ENCODE results near the gene DNMT1. TPM values are rescaled to one million over a fixed set of nuclear protein-coding genes. Genes with fewer than 3 reads are reported as not detected.

DNMT1 gene
- total RNA-seq, 1 experiment from 2014 or later: 133 TPM

DNA sequence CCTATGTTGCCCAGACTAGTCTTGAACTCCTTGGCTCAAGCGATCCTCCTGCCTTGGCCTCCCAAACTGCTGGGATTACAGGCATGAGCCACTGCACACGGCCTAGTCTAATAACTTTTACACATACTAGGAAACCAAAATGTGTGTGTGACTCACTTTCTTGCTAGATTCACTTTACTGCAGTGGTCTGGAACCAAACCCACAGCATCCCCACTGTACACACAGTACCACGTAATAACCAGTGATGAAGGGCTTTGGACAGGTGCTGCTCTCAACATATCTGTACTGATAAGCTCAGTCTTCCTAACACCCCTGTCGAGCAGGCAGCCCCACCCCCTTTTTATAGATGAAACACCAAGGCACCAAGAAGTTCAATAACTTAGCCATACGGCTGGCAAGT, 5.1 kb downstream of the DNMT1 start:
- Mint-ChIP-seq H3K4me1 (ENCODE audit: low read depth, unreplicated experiment) (peaks cover 1% of the 10 kb centered on the region), H3K27me3 (ENCODE audit: unreplicated experiment) (no peaks in the 10 kb centered on the region), H3K27ac (ENCODE audit: unreplicated experiment) (no peak overlapping the region), H3K36me3 (ENCODE audit: insufficient read depth, unreplicated experiment) (peaks cover 17% of the 10 kb centered on the region), H3K9me3 (ENCODE audit: low read depth, unreplicated experiment) (no peaks in the 10 kb centered on the region), H3K4me3 (ENCODE audit: low read depth, unreplicated experiment) (no peak overlapping the region)
- TF ChIP-seq, protein P1, sequence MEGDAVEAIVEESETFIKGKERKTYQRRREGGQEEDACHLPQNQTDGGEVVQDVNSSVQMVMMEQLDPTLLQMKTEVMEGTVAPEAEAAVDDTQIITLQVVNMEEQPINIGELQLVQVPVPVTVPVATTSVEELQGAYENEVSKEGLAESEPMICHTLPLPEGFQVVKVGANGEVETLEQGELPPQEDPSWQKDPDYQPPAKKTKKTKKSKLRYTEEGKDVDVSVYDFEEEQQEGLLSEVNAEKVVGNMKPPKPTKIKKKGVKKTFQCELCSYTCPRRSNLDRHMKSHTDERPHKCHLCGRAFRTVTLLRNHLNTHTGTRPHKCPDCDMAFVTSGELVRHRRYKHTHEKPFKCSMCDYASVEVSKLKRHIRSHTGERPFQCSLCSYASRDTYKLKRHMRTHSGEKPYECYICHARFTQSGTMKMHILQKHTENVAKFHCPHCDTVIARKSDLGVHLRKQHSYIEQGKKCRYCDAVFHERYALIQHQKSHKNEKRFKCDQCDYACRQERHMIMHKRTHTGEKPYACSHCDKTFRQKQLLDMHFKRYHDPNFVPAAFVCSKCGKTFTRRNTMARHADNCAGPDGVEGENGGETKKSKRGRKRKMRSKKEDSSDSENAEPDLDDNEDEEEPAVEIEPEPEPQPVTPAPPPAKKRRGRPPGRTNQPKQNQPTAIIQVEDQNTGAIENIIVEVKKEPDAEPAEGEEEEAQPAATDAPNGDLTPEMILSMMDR (IDR thresholded peaks at IDR 0.05; ENCODE audit: unreplicated experiment): no peak
- CTCF ChIA-PET: no interaction called here
- intact Hi-C loops (cut with micrococcal nuclease; ENCODE audit: unreplicated experiment): loop anchor here (5.0 kb wide), 1 partner anchor 63 kb away; the partner anchor contains the start of gene MRPL4
- BruUV-seq (replicated peaks): no TSS peak
- DNase-seq: no peak

DNA sequence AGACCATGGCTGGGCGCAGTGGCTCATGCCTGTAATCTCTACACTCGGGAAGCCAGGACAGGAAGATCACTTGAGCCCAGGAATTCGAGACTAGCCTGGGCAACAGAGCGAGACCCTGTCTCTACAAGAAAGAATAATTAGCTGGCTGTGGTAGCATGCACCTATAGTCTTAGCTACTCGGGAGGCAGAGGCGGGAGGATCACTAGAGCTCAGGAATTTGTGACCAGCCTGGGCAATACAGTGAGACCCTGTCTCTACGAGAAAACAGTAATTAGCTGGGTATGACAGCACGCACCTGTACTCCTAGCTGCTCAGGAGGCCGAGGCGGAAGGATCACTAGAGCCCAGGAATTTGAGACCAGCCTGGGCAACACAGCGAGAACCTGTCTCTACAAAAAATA, 7.4 kb downstream of the DNMT1 start:
- CTCF ChIA-PET: interaction anchor here (0.6 to 1.3 kb wide), 2 partner anchors 63 to 240 kb away, joined by 3 read pairs; no protein-coding TSS in a partner anchor

GRCh38 chr19:10184636-10185035, 10.1 kb downstream of the DNMT1 start:
- Mint-ChIP-seq H3K4me3 (ENCODE audit: low read depth, unreplicated experiment) (no peak overlapping the region), H3K27me3 (ENCODE audit: unreplicated experiment) (no peaks in the 10 kb centered on the region), H3K4me1 (ENCODE audit: low read depth, unreplicated experiment) (peaks cover 10% of the 10 kb centered on the region), H3K9me3 (ENCODE audit: low read depth, unreplicated experiment) (no peaks in the 10 kb centered on the region), H3K27ac (ENCODE audit: unreplicated experiment) (no peak overlapping the region), H3K36me3 (ENCODE audit: insufficient read depth, unreplicated experiment) (peaks cover 7% of the 10 kb centered on the region)
- BruUV-seq (replicated peaks): no TSS peak
- no peak for DNase-seq
- TF ChIP-seq, protein P1 (IDR thresholded peaks at IDR 0.05; ENCODE audit: unreplicated experiment): no peak
- CTCF ChIA-PET: no interaction called here
- intact Hi-C loops (cut with micrococcal nuclease; ENCODE audit: unreplicated experiment): no loop called here

More for the DNA sequence above, 7.4 kb downstream of the DNMT1 start:
- TF ChIP-seq, protein P1 (IDR thresholded peaks at IDR 0.05; ENCODE audit: unreplicated experiment): no peak
- peaks cover 10% of the 10 kb centered on the region for H3K4me1 Mint-ChIP-seq (ENCODE audit: low read depth, unreplicated experiment)
- DNase-seq: no peak
- no TSS peak for BruUV-seq (replicated peaks)
- H3K9me3 Mint-ChIP-seq (ENCODE audit: low read depth, unreplicated experiment): no peaks in the 10 kb centered on the region
- no peak overlapping the region for H3K4me3 Mint-ChIP-seq (ENCODE audit: low read depth, unreplicated experiment)
- no peaks in the 10 kb centered on the region for H3K27me3 Mint-ChIP-seq (ENCODE audit: unreplicated experiment)
- intact Hi-C loops (cut with micrococcal nuclease; ENCODE audit: unreplicated experiment): no loop called here
- H3K27ac Mint-ChIP-seq (ENCODE audit: unreplicated experiment): no peak overlapping the region
- H3K36me3 Mint-ChIP-seq (ENCODE audit: insufficient read depth, unreplicated experiment): peaks cover 4% of the 10 kb centered on the region

- no TSS peak for BruUV-seq (replicated peaks)
- no peak for DNase-seq
- TF ChIP-seq, protein P1 (IDR thresholded peaks at IDR 0.05; ENCODE audit: unreplicated experiment): no peak
- Mint-ChIP-seq H3K9me3 (ENCODE audit: low read depth, unreplicated experiment) (no peaks in the 10 kb centered on the region), H3K4me3 (ENCODE audit: low read depth, unreplicated experiment) (no peak overlapping the region), H3K27me3 (ENCODE audit: unreplicated experiment) (no peaks in the 10 kb centered on the region), H3K4me1 (ENCODE audit: low read depth, unreplicated experiment) (peaks cover 10% of the 10 kb centered on the region), H3K27ac (ENCODE audit: unreplicated experiment) (peak overlapping the region; percentile 60), H3K36me3 (ENCODE audit: insufficient read depth, unreplicated experiment) (peaks cover 7% of the 10 kb centered on the region)
- CTCF ChIA-PET: no interaction called here
- intact Hi-C loops (cut with micrococcal nuclease; ENCODE audit: unreplicated experiment): no loop called here
Measured at GRCh38 chr19:10183926-10184325, 10.8 kb downstream of the DNMT1 start.
